NCI-H460 (cell line): Measurements from ENCODE around the gene GMPS. TPM values are rescaled to one million over a fixed set of nuclear protein-coding genes. Genes with fewer than 3 reads are reported as not detected.
"Not testable (repeated sequence)": the region's sequence is repeated elsewhere in the genome, so short reads cannot be mapped to it uniquely, and the experiment has no call there.

Source experiments
- DNase-seq: peaks from one replicate; pipeline ENCODE4 v3.0.0-alpha.2; 2016; ENCODE audit warnings: low read depth; ENCODE audit errors: extremely low read depth
- polyA plus RNA-seq: library from polyadenylated mRNA; depleted of rRNA; stranded (reverse); fragments of >200 nt; gene quantifications from 2 replicates; pipeline ENCODE4 v1.2.3, GENCODE V29; 2014; cell fraction: nucleus; rRNA removed
- total RNA-seq: library from RNA; depleted of rRNA; stranded (reverse); fragments of >200 nt; shearing (Covaris generic); gene quantifications from 2 replicates; pipeline ENCODE4 v1.2.3, GENCODE V29; 2014; rRNA removed

Gene GMPS
- 71.8 and 86.4 TPM in 2 replicates for total RNA-seq
- polyA plus RNA-seq = 31.7 and 34.2 TPM in 2 replicates

DNA sequence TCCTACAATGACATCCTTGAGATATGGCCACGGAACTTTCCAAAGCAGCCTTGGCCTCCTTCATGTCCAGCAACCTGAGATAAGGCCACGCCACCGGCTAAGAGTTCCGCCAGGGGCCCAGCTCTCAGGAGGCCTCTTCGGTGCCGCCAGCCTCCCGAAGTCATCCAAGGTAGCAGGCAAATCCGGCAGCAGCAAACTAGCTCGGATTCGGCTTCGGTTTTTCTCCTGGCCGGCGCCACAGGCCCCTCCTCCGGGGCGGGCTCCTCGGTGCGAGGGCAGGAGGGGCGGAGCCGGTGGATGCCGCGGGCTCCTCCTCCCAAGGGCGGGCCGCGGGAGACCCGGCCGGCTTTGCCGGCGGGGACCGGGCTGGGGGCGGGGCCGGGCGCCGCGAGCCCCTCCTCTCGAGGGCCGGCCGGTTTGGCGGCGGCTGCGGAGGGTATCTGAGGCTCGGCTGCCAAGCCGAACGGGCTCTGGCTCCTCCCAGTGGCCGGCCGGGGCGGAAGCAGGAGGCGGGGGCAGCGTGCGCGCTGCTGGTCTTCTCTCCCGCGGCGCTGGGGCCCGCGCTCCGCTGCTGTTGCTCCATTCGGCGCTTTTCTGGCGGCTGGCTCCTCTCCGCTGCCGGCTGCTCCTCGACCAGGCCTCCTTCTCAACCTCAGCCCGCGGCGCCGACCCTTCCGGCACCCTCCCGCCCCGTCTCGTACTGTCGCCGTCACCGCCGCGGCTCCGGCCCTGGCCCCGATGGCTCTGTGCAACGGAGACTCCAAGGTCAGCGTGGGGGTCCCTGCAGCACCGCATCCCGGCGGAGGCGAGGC is at the start of gene GMPS:
Gene GMPS (plus strand): TSS at position 518 of the 812 bp plus-strand sequence. CDS start 221 bp downstream, at position 739.
- peak; percentile 86 for DNase-seq

DNA sequence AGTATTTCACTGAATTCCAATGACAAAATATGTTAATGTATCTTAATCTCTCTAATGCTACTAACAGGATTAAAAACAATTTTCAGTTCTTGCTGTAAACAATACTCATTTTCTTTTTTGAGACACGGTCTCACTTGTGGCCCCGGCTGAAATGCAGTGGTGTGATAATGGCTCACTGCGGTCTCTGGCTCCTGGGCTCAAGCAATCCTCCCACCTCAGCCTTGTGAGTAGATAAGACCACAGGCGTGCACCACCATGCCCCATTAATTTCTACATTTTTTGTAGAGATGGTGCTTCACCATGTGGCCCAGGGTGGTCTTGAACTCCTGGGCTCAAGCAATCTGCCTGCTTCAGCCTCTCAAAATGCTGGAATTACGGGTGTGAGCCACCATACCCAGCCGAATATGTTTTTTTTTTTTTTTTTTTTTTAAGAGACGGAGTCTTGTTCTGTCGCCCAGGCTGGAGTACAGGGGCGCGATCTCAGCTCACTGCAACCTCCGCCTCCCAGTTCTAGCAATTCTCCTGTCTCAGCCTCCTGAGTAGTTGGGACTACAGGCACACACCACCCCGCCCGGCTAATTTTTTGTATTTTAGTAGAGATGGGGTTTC is 41.9 kb upstream of the GMPS start:
- not testable (repeated sequence) for DNase-seq

DNA sequence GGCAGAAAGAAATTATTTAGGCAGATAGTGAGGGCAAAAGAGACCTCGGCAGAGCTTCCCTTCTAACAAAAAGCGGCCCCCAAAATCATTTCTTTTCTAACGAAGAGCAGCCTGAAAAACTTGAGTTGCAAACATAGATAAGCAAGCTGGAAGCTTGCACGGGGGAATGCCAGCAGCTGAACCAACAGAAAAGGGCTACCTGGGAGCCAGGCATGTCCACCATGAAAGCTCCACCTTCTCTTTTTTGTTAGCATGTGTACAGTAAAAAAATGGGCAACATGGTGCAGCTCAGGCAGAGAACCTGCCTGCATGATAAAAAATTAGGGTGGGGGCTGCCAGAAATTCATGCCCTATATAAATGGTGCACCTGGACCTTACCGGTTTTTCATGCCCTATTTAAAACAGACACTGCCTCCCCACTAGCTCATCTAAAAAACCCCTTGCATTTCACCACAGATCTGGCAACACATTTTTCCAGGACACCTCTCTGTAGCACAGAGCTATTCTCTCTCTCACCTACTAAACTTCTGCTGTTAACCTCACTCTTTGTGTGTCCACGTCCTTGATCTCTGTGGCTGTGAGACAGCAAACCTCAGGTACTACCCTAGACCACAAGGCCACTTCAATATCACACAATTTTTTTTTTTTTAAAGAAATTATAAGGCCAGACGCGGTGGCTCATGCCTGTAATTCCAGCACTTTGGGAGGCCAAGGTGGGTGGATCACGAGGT is 34.9 kb upstream of the GMPS start:
- no peak for DNase-seq

DNA sequence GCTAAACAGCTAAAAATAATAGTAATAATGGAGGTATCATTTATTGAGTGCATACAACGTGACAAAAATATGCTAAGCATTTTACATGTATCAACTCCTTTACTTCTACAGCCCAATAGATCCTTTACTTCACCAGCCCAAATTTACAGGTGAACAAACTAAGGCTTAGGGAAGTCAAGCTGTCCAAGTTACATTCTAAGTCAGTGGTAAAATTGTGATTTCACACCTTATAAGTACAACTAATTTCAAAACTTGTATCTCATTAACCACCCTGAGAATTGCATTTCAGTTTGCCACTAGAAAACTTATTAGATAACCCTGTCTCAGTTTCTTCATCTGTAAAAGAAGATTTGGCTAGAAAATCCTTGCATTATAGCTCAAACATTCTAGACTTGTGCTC is 26.9 kb upstream of the GMPS start:
- DNase-seq = no peak

DNA sequence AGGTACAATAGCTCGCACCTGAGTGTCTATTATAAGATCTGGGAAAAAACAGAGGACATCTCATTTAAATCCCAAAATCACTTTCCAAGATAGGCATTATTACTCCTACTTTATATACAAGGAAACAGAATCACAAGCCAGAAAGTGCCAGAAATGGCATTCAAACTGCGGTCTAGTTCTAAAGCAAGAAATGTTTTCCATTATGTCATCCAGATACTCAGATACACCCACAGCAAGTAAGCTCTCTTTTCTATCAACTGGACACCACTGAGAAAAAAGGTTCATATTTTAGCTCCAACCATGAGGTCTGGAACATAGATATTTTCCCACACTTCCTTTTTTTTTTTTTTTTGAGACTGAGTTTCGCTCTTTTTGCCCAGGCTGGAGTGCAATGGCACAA is 24.3 kb upstream of the GMPS start:
- no peak for DNase-seq

DNA sequence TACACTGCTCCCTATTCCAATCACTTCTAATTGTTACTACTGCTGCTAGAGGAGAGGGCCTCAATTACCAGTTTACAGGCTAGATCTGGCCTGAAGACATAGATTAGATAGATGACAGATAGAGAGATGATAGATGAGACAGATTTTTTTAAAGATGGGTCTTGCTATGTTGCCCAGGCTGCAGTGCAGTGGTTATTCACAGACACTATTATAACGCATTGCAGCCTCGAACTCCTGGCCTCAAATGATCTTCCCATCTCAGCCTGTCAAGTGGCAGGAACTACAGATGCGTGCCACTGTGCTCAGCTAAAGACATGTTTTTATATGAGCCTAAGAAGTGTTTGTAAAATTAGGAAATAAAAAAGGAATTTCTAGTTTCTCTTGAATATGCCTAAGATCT is 22.5 kb upstream of the GMPS start:
- DNase-seq = no peak

DNA sequence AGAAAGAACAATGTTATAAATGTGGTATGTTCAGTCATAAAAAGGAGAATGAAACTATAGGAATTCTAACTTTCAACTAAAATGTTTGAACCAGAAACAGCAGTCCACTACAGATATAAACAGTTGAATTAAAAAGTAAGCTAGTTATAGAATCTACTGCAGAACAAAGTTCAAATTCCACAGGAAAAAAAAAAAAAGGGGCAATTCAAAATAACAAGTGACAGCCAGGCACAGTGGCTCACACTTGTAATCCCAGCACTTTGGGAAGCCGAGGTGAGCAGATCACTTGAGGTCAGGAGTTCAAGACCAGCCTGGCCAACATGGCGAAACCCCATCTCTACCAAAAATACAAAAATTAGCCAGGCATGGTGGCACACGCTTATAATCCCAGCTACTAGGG is 21.0 kb upstream of the GMPS start:
- DNase-seq = not testable (repeated sequence)

DNA sequence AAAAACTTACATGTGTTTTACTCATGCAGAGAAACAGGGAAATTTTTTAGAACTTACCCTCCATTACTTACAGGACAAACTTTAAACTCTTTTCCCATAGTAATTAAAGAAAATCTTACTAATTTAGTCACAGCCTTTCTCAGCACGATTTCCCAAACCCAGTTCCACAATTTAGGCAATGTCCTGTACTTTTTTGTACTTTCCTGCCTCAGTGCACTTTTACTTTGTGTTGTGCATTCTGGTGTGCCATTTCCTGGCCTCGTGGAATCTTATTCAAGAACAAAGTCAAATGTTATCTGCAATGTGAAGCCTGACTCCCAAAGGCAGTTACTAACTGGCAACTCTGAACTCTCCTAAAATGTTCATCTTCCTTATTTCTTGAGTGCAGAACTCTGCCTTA is 18.1 kb upstream of the GMPS start:
- DNase-seq = no peak

DNA sequence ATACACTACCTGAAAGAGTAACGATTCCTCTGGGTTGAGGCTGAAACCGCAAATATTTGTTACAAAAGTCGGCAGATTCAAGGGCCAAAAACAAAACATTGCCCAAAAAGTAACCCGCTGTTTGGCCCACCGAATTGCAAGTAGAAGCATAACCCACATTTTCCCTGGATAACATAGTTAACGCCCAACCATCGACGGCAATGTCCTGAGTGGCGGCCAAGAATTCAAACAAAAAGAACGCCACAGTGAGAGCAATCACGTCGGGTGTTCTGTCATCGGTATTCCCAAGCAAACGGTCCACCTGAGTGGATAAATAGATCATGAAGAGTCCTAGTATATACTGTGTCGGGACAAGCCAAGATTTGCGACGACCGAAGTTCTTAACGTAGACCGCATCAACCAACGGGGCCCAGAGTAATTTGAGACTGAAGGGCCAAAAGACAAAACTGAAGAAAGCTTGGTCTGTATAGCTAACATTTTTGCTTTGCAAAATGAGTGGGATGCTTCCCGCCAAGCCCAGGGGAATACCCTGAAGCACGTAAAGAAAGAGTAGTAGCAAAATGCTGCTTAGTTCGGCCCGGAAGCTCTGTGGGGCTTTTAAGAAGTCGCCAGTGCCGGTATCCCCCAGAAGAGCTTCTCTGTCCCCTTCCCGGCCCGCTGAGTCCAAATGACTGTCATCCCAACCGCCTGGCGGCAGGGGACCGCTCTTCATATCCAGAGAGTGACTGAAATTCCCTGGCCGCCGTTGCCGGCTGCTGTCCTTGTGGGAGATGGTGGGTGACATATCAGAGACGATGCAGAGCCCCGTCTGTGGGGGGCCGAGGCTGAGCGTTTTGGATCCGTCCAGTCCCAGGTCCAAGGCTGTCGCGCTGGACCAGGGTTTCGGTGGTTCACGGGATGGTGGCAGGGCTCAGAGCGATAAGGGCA is 17.0 kb upstream of the GMPS start:
- DNase-seq = no peak

DNA sequence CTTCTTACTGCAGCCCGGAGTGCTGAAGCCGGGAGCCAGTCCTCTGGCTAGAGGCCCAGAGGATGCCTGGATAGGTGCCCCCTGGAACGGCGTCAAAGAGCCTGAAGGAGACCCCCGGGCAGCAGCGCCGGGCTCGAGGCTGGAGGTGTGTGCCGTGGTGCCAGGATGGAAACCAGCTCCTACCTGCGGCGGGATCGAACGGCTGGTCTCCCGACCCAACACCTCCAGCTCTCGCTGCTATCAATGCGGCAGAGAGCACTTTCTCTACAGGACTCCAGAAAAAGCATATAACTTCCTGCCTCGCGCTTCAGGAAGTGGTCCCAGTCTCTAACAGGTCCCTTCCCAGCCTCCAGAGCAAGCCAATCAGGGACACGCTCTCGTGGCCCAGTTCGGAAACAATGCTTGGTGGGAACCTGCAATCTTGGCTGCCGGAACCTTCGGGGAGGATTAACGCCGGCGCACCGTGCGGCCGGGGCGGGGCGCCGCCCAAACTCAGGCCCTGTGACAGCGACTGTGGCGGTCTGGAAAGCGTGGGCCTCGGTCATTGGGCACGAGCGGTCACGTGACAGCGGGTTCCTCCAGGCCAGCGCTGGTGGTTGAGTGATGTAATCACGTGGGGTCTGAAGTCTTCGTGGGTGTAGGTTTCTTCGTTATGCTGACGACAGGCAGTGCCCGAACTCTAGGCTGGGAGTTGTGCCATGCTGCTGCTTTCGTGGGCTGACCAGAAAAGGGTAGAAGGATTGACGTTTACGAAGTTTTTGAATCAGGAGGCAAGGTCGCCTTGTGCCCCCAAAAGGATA is 16.1 kb upstream of the GMPS start, which contains the start of gene SLC33A1:
Gene SLC33A1 (minus strand): TSS at position 287 of the 800 bp plus-strand sequence. CDS start 430 bp downstream, outside the sequence.
- peak; percentile 98 for DNase-seq

DNA sequence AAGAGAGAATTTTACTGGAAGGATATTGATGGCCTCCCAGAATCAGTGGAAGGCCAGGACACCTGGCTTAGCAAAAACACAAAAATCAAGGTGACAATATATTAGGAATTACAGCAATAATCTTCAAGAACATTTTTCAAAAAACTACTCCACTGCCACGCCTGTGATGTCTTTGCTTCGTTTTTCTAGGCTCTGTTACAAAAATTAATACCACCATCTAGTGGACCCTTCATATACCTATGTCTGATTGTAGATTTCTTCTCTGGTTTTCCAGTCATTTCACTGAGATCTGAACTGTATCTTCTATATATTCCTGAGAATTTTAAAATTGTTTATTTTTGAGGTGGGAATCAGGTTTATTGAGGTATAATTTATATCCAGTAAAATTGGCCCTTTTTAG is 10.6 kb upstream of the GMPS start:
- no peak for DNase-seq

DNA sequence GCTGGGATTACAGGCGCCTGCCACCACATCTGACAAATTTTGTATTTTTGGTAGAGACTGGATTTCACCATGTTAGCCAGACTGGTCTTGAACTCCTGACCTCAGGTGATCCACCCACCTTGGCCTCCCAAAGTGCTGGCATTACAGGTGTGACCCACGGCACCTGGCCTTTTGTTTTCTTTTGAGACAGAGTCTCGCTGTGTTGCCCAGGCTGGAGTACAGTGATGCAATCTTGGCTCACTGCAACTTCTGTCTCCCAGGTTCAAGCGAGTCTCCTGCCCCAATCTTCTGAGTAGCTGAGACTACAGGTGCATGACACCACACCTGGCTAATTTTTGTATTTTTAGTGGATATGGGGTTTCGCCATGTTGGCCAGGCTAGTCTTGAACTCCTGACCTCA is 10.0 kb upstream of the GMPS start:
- not testable (repeated sequence) for DNase-seq

DNA sequence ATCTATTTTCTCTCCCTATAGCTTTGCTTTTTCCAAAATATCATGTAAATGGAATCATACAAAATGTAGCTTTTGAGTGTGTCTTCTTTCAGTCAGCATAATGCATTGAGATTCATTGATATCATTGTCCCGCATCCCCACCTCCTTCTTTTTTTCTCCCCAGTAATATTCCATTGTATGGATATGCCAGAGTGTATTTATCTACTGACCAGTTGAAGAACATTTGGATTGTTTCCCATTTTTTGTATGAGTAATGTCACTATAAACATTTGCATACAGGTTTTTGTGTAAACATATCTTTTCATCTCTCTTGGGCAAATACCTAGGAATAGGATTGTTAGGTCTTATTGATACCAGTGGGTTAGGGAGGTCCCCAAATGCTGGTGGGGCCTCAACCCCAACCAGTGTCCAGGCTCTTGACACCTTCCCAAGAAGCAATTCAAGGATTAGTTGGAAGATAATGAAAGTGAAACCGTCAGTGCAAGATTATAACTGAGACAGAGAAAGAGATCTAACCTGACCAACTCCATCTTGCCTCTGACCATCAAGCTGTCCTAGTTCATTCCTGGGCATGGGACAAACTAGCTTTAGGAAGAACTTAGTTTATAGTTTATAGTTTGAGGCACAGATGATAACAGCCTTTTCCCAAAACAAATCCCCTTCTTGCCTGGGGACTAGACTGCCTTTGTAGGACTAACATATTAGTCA is 8.8 kb upstream of the GMPS start:
- no peak for DNase-seq

DNA sequence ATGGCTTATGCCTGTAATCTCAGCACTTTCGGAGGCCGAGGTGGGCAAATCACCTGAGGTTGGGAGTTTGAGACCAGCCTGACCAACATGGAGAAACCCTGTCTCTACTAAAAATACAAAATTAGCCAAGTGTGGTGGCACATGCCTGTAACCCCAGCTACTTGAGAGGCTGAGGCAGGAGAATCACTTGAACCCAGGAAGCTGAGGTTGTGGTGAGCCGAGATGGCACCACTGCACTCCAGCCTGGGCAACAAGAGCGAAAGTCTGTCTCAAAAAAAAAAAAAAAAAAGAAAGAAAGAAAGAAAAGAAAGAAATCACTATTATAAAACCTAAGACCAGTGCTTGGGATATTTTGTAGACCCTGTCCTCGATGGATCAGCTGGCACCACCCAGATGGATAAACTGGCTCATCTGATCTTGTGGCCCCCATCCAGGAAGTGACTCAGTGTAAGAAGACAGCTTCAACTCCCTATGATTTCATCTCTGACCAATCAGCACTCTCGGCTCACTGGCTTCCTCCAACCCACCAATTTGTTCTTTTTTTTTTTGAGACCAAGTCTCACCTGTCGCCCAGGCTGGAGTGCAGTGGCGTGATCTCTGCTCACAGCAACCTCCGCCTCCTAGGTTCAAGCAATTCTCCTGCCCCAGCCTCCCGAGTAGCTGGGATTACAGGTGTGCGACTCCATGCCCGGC is 8.0 kb upstream of the GMPS start:
- DNase-seq = not testable (repeated sequence)

DNA sequence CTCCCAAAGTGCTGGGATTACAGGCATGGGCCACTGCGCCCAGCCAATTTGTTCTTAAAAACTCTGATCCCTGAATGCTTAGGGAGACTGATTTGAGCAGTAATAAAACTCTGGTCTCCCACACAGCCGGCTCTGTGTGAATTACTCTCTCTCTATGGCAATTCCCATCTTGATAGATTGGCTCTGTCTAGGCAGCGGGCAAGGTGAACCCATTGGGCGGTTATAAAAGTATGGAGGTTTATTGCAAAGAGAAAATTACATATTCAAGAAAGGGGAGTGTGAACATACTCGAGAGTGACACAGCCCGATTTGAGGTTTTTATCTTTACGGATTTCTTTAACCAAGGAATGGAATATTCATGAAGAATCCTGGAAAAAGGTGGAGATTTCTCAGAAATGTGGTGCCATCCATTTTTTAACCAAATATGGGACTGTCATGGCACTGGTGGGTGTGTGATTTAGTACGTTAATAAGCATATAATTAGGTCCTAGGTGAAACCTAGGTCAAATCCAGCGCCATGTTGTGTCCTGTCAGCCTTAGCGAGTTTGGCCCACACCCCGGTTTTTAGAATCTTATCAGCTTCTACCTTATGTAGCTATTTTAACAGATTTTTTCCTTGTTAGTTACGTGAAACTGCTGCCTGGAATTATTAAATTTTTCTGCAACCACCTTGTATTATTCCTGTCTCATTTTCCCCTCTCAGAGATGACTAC is 7.2 kb upstream of the GMPS start:
- DNase-seq = no peak

DNA sequence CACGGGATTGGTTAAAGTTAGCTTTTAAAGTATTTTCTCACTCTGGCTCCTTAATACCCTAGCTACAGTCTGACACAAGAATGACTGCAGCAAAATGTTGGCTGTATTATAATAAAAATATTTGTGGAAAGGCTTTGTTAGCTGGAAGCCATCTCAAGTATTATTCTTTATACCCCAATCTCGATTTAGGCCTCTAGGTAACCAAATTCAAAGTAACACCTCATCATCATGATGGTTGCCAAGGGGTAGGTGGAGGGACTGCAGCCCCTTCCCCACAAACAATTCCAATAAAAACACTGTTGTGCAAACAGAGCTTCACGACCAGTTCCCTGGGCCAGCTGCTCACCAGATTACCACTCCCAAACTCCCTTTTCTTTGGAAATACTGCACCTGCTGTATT is 759 bp upstream of the GMPS start:
- no peak for DNase-seq

DNA sequence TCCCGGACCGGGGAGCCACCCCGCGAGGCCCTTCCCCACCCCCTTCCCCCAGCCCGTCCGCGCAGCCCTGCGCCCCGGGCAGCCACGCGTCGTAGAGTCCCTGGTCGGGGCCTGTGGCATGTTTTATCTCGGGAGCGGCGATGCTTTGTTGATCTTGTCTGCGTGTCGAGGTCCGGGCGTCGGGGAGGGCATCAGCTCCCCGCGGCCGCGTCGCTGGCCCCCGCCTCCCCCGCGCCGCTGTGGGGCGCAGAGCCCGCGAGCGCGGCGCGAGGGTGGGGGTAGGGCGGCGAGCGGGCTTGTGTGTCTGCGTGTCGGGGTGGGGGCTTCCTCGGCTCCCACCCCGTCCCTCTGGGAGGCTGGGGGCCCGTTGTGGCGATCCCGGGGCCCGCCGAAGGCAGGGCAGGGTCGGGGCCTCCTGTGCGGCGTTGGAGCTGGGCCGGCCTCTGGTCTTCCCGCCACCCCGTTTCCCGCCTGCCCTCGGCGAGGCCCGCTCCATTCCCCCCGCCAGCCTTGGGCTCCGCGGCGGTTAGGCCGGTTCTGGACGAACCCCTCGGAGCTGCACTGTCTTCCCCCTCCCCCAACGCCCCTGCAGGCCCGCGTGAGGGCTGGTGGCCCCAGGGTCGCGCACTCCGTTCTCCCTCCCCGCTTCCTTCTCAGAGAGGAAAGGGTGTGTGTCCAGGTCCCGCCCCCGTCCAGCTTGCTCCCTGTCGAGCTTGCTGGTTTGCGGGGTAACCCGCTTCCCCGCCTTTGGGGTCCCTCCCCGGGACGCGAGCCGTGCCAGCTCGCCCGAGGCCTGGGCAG is 695 bp downstream of the GMPS start:
- no peak for DNase-seq
